ENCODE results near the gene COL4A2. TPM values are rescaled to one million over a fixed set of nuclear protein-coding genes. Genes with fewer than 3 reads are reported as not detected.

The COL4A2 gene
- total RNA-seq, 6 donors from 2014 or later, result 169 to 458 (median 258) TPM

GRCh38 chr13:110268061-110268460 lies 39.0 kb upstream of the COL4A2 start:
- no peaks in the 10 kb centered on the region for H3K9me3 ChIP-seq
- 65 to 72% methylated on average over 6 of the region's 6 CpGs for WGBS, 2 donors
- no peak overlapping the region for H3K27ac ChIP-seq
- H3K4me1 ChIP-seq, result peaks cover 19 to 49% (median 36%) of the 10 kb centered on the region in 4 donors
- no peak overlapping the region for H3K4me3 ChIP-seq
- no peak for DNase-seq
- no peaks in the 10 kb centered on the region for H3K27me3 ChIP-seq
- ATAC-seq (ENCODE audit: low FRiP score in 2 of 2), result no peak
- TF ChIP-seq EP300 (IDR thresholded peaks at IDR 0.05) (no peak), POLR2AphosphoS5 (IDR thresholded peaks at IDR 0.05) (no peak), POLR2A (IDR thresholded peaks at IDR 0.05) (no peak), CTCF (IDR thresholded peaks at IDR 0.05) (no peak)
- peaks cover 0 to 3% (median 0%) of the 10 kb centered on the region in 4 donors for H3K36me3 ChIP-seq

DNA sequence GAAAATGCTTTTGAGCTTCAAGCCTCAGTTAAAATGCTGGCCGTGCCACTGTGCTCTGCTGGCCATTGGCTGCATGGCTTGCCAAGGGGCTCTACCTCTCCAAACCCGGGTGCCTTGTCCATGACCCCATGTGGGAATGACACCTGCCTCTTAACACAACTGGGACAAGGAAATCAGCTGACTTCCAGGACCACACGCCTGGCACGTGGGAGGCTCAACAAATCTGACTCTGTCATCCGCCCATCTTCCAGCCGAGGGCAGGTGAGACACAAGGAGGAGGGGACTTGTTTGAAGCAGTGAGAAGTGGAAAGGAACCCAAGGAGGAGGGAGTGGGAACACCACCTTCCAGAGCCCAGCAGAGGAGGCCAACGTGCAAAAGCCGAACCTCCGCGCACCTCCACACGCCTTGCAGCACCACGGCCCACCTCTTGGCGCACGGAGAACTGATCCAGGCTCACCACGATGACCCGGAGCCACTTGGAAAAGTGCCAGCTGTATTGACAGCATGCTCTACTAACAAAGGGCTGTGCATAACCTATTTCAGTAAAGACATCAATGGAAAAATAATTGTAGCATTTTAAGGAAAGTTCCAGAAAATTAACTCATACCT lies 38.4 kb upstream of the COL4A2 start:
- Histone ChIP-seq H3K4me3 (no peak overlapping the region), H3K27ac (no peak overlapping the region), H3K9me3 (no peaks in the 10 kb centered on the region), H3K4me1 (peaks cover 13 to 45% (median 31%) of the 10 kb centered on the region in 4 donors), H3K36me3 (peaks cover 0 to 4% (median 0%) of the 10 kb centered on the region in 4 donors), H3K27me3 (no peaks in the 10 kb centered on the region)
- DNase-seq (no peak), ATAC-seq (ENCODE audit: low FRiP score in 2 of 2) (no peak)
- TF ChIP-seq POLR2A (IDR thresholded peaks at IDR 0.05) (no peak), EP300 (IDR thresholded peaks at IDR 0.05) (no peak), CTCF (IDR thresholded peaks at IDR 0.05) (no peak), POLR2AphosphoS5 (IDR thresholded peaks at IDR 0.05) (no peak)
- WGBS, 2 donors, result 80 to 84% methylated on average over 13 to 16 of the region's 16 CpGs

- Histone ChIP-seq H3K4me1 (peaks cover 11 to 38% (median 26%) of the 10 kb centered on the region in 4 donors), H3K27me3 (no peaks in the 10 kb centered on the region), H3K27ac (no peak overlapping the region), H3K4me3 (no peak overlapping the region), H3K9me3 (no peaks in the 10 kb centered on the region), H3K36me3 (peaks cover 0 to 4% (median 0%) of the 10 kb centered on the region in 4 donors)
- DNase-seq (no peak), ATAC-seq (ENCODE audit: low FRiP score in 2 of 2) (no peak)
- no peak for TF ChIP-seq CTCF (IDR thresholded peaks at IDR 0.05)
- no peak for TF ChIP-seq POLR2A (IDR thresholded peaks at IDR 0.05)
- TF ChIP-seq POLR2AphosphoS5 (IDR thresholded peaks at IDR 0.05), result no peak
- no peak for TF ChIP-seq EP300 (IDR thresholded peaks at IDR 0.05)
- 84 to 89% methylated on average over 14 of the region's 14 CpGs for WGBS, 2 donors
Observed at GRCh38 chr13:110269509-110270185, 37.4 kb upstream of the COL4A2 start.

DNA sequence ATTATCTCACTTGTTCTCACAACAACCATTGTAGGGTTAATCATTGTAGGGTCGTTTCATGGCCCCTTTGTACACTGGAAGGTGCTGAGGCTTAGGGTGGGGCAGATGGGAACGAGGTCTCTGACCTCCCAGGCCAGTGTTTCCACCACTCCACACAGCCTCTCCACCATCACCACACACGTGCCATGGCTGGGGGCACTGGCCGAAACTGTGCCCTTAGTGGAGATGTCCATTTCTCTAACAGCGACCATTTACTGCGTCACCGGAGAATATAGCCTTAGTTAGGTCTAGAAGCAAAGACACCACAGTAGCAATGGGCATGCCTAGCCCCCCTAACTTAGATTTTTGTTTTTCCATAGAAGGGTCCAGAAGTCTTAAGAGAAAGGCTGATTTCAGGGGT lies 36.6 kb upstream of the COL4A2 start:
- no peaks in the 10 kb centered on the region for H3K9me3 ChIP-seq
- H3K27ac ChIP-seq, result no peak overlapping the region
- DNase-seq (no peak), ATAC-seq (ENCODE audit: low FRiP score in 2 of 2) (no peak)
- H3K4me1 ChIP-seq, result peaks cover 7 to 31% (median 26%) of the 10 kb centered on the region in 4 donors
- TF ChIP-seq EP300 (IDR thresholded peaks at IDR 0.05) (no peak), CTCF (IDR thresholded peaks at IDR 0.05) (no peak), POLR2AphosphoS5 (IDR thresholded peaks at IDR 0.05) (no peak), POLR2A (IDR thresholded peaks at IDR 0.05) (no peak)
- H3K36me3 ChIP-seq, result peaks cover 0 to 4% (median 0%) of the 10 kb centered on the region in 4 donors
- no peaks in the 10 kb centered on the region for H3K27me3 ChIP-seq
- 84% methylated on average over 7 of the region's 7 CpGs for WGBS, 2 donors
- H3K4me3 ChIP-seq, result no peak overlapping the region
